ENCODE data around the gene GPRIN3. TPM values are rescaled to one million over a fixed set of nuclear protein-coding genes. Genes with fewer than 3 reads are reported as not detected.

The GPRIN3 gene
- total RNA-seq, 1 donor from 2014 or later, result 34.2 TPM

DNA sequence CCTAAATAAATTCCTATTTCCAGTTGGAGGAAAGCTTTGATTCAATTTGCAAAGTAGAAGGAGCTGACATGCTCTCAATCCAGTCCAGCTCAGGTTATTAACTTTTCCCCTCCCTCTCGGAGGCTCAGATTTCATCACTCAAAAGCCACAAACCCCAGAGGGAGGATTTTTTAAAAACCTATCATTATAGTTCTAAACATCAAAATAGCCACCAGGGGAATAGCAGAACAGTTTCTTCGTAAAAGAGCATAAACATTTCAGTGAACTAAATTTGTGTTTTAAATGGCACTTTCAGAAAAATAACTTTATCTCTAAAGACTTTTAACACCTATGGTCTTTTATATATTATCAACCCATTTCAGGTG lies 8.8 kb downstream of the GPRIN3 start:
- Histone ChIP-seq H3K4me3 (peak overlapping the region; percentile 41), H3K9me3 (no peaks in the 10 kb centered on the region), H3K36me3 (no peaks in the 10 kb centered on the region), H3K4me1 (peaks cover 64% of the 10 kb centered on the region), H3K27me3 (ENCODE audit: low read depth) (no peaks in the 10 kb centered on the region), H3K27ac (peak overlapping the region; percentile 61)
- intact Hi-C loops (cut with DNase I), result no loop called here
- DNase-seq (no peak), ATAC-seq (peak; percentile 37 to 56)
- TF ChIP-seq, protein P1, sequence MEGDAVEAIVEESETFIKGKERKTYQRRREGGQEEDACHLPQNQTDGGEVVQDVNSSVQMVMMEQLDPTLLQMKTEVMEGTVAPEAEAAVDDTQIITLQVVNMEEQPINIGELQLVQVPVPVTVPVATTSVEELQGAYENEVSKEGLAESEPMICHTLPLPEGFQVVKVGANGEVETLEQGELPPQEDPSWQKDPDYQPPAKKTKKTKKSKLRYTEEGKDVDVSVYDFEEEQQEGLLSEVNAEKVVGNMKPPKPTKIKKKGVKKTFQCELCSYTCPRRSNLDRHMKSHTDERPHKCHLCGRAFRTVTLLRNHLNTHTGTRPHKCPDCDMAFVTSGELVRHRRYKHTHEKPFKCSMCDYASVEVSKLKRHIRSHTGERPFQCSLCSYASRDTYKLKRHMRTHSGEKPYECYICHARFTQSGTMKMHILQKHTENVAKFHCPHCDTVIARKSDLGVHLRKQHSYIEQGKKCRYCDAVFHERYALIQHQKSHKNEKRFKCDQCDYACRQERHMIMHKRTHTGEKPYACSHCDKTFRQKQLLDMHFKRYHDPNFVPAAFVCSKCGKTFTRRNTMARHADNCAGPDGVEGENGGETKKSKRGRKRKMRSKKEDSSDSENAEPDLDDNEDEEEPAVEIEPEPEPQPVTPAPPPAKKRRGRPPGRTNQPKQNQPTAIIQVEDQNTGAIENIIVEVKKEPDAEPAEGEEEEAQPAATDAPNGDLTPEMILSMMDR (IDR thresholded peaks at IDR 0.05), result no peak

DNA sequence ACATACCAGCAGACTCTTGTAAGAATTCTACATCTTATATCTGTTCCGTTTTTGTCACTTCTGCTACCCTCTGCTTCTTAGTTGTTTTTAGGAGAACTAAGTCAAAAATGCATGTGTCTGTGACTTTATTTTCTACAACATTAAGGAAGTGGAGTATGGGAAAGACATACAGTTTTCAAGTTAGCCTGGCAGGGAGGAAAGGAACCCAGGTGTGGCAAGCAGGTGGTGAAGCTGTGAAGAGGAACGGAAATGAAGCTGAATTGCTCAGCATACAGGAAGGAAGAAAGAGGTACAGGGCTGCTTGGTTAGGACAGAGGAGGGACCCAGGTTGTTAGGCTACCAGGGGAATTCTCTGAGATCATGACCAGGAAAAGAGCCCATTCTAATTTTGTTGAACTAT lies 9.4 kb downstream of the GPRIN3 start:
- Histone ChIP-seq H3K4me3 (peak overlapping the region; percentile 41), H3K36me3 (no peaks in the 10 kb centered on the region)

DNA sequence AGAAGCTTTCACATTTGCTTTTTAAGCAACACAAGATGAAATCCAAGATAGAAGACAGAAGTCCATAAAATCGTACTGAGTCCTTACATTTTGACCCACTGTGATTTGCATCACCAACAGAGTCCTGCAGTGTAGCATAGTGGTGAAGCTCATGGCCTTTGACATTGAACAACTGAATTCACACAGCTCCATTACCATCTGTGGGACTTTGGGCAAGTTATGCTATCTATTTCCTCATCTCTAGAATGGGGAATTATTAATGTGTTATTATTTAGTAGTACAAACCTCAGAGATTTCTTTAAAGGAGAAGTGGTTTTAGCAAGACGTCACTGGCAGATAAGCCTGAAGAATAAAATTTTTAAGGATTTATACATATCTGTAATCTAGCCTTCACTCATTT lies 10.7 kb downstream of the GPRIN3 start:
- intact Hi-C loops (cut with DNase I), result no loop called here
- peak; percentile 27 to 57 for ATAC-seq
- peaks cover 64% of the 10 kb centered on the region for H3K4me1 ChIP-seq

More for the DNA sequence above, 9.4 kb downstream of the GPRIN3 start:
- no peak for DNase-seq
- H3K27me3 ChIP-seq (ENCODE audit: low read depth), result no peaks in the 10 kb centered on the region
- intact Hi-C loops (cut with DNase I), result no loop called here
- peak overlapping the region; percentile 61 for H3K27ac ChIP-seq
- H3K4me1 ChIP-seq, result peaks cover 64% of the 10 kb centered on the region
- ATAC-seq, result peak; percentile 48 to 74
- H3K9me3 ChIP-seq, result no peaks in the 10 kb centered on the region
- TF ChIP-seq, protein P1 (IDR thresholded peaks at IDR 0.05), result no peak

DNA sequence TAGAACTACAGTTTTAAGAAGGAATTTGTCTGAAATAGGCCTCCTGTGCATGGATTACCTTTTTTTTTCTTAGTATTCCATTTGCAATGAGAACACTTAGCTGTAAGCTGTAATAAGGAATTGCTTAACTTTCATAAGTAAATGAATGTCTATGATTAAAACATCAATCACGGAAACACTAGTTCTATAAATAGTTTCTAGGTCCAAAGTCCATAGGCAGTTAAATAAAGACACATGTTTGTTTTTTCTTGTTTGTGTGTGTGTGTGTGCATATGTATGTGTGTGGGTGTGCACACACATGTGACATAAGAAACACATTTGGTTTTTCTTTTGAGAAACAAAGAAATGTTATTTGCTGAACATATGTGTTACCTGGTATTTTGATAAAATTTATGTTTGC lies 11.2 kb downstream of the GPRIN3 start:
- ATAC-seq (no peak), DNase-seq (no peak)
- Histone ChIP-seq H3K36me3 (no peaks in the 10 kb centered on the region), H3K27me3 (ENCODE audit: low read depth) (no peaks in the 10 kb centered on the region), H3K4me3 (no peak overlapping the region), H3K27ac (no peak overlapping the region), H3K4me1 (peaks cover 64% of the 10 kb centered on the region), H3K9me3 (no peaks in the 10 kb centered on the region)
- intact Hi-C loops (cut with DNase I), result no loop called here
- TF ChIP-seq, protein P1 (IDR thresholded peaks at IDR 0.05), result no peak

More for the DNA sequence above, 10.7 kb downstream of the GPRIN3 start:
- no peaks in the 10 kb centered on the region for H3K9me3 ChIP-seq
- no peak overlapping the region for H3K4me3 ChIP-seq
- no peaks in the 10 kb centered on the region for H3K36me3 ChIP-seq
- no peak overlapping the region for H3K27ac ChIP-seq
- no peak for DNase-seq
- TF ChIP-seq, protein P1 (IDR thresholded peaks at IDR 0.05), result no peak
- no peaks in the 10 kb centered on the region for H3K27me3 ChIP-seq (ENCODE audit: low read depth)

DNA sequence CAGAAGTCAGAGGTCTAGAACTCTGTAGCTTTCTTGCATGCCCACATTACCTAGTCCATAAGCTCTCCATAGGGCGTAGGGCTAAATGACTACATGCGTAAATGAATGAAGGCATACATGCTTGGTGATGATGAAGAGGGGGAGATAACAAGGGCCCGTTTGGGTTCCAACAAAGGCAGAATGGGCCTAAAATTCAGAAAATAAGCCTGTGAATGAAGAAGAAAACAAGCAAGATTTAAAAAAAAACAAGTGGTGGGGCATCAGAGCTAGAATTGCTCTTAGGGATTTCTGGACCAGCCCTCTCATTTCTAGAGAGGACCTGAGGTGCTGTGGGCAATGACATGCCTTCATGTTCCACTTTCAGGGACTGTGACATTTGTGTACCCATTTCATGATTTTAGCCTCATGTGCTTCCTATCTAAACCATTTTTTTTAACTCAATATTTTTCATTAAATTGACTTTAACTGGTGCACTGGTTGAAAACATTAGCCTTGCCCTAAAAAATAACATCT lies 12.1 kb downstream of the GPRIN3 start:
- DNase-seq, result no peak
- no peaks in the 10 kb centered on the region for H3K36me3 ChIP-seq
- intact Hi-C loops (cut with DNase I), result no loop called here
- TF ChIP-seq, protein P1 (IDR thresholded peaks at IDR 0.05), result no peak
- H3K27me3 ChIP-seq (ENCODE audit: low read depth), result no peaks in the 10 kb centered on the region
- peaks cover 58% of the 10 kb centered on the region for H3K4me1 ChIP-seq
- H3K27ac ChIP-seq, result peak overlapping the region; percentile 19
- H3K4me3 ChIP-seq, result no peak overlapping the region
- ATAC-seq, result no peak
- H3K9me3 ChIP-seq, result no peaks in the 10 kb centered on the region
